Peyer's patch (tissue), 4 donors: ENCODE data around the gene AK4. TPM values are rescaled to one million over a fixed set of nuclear protein-coding genes. Genes with fewer than 3 reads are reported as not detected.

Source experiments
- DNase-seq, 3 donors: peaks; one replicate each; pipeline ENCODE4 v3.0.0-alpha.2; 2017 to 2019
- H3K27ac ChIP-seq, 4 donors: fragments of 200-600 bp; sonication (generic); one replicate each; pipeline ENCODE4 v1.5.1; 2016 to 2019
- H3K27me3 ChIP-seq, 2 donors: fragments of 200-600 bp; sonication (generic); one replicate each; pipeline ENCODE4 v1.5.1; 2019
- H3K36me3 ChIP-seq, 3 donors: fragments of 200-600 bp; sonication (generic); one replicate each; pipeline ENCODE4 v1.5.1; 2016 to 2019
- H3K4me1 ChIP-seq, 4 donors: fragments of 200-600 bp; sonication (generic); one replicate each; pipeline ENCODE4 v1.5.1; 2016 to 2019
- H3K4me3 ChIP-seq, 4 donors: fragments of 200-600 bp; sonication (generic); 1 replicate in 3 of 4; 2 replicates in 1 of 4; pipeline ENCODE4 v1.5.1; 2016 to 2019; ENCODE audit warnings: mild to moderate bottlenecking in 1 of 4
- H3K9me3 ChIP-seq, 4 donors: fragments of 200-600 bp; sonication (generic); one replicate each; pipeline ENCODE4 v1.5.1; 2016 to 2019; ENCODE audit warnings: mild to moderate bottlenecking in 1 of 4
- CTCF ChIP-seq, 6 experiments: fragments of 450-650 bp in 4 of 6; fragments of 200-600 bp in 2 of 6; sonication (generic) in 1 of 6; IDR thresholded peaks; one replicate each; pipeline ENCODE4 v1.5.1; 2017 to 2019; ENCODE audit warnings: antibody characterized with exemption in 6 of 6, mild to moderate bottlenecking in 3 of 6, moderate library complexity in 1 of 6
- POLR2A ChIP-seq, 2 donors: fragments of 450-650 bp; IDR thresholded peaks; one replicate each; pipeline ENCODE4 v1.5.1; 2017; ENCODE audit warnings: antibody characterized with exemption in 2 of 2, mild to moderate bottlenecking in 2 of 2, moderate library complexity in 2 of 2
- total RNA-seq, 4 donors: library from RNA; depleted of rRNA; stranded (reverse); fragments of >200 nt; gene quantifications; one replicate each; pipeline ENCODE4 v1.1.0, GENCODE V29; 2016

Gene AK4
- total RNA-seq, 4 donors from 2014 or later: 4.8 to 12.2 (median 6.8) TPM

GRCh38 chr1:65197636-65198035 is 49.6 kb downstream of the AK4 start:
- Histone ChIP-seq H3K27ac (no peak overlapping the region), H3K4me1 (no peaks in the 10 kb centered on the region), H3K27me3 (no peaks in the 10 kb centered on the region), H3K36me3 (no peaks in the 10 kb centered on the region), H3K9me3 (no peaks in the 10 kb centered on the region), H3K4me3 (no peak overlapping the region)
- TF ChIP-seq POLR2A (IDR thresholded peaks at IDR 0.05) (no peak), CTCF (IDR thresholded peaks at IDR 0.05) (no peak)
- no peak for DNase-seq

- Histone ChIP-seq H3K27me3 (no peaks in the 10 kb centered on the region), H3K36me3 (no peaks in the 10 kb centered on the region), H3K4me1 (no peaks in the 10 kb centered on the region), H3K27ac (no peak overlapping the region), H3K4me3 (no peak overlapping the region), H3K9me3 (no peaks in the 10 kb centered on the region)
- DNase-seq: no peak
- TF ChIP-seq POLR2A (IDR thresholded peaks at IDR 0.05) (no peak), CTCF (IDR thresholded peaks at IDR 0.05) (no peak)
These were observed 50.1 kb downstream of the AK4 start for GRCh38 chr1:65198096-65198495.

GRCh38 chr1:65200411-65200810 is 52.4 kb downstream of the AK4 start:
- Histone ChIP-seq H3K27me3 (no peaks in the 10 kb centered on the region), H3K4me1 (no peaks in the 10 kb centered on the region), H3K4me3 (no peak overlapping the region), H3K27ac (no peak overlapping the region), H3K9me3 (no peaks in the 10 kb centered on the region), H3K36me3 (no peaks in the 10 kb centered on the region)
- TF ChIP-seq CTCF (IDR thresholded peaks at IDR 0.05) (no peak), POLR2A (IDR thresholded peaks at IDR 0.05) (no peak)
- no peak for DNase-seq

GRCh38 chr1:65206836-65207235 is 58.8 kb downstream of the AK4 start:
- DNase-seq: no peak
- Histone ChIP-seq H3K9me3 (no peaks in the 10 kb centered on the region), H3K4me1 (no peaks in the 10 kb centered on the region), H3K36me3 (no peaks in the 10 kb centered on the region), H3K27ac (no peak overlapping the region), H3K4me3 (no peak overlapping the region), H3K27me3 (no peaks in the 10 kb centered on the region)
- TF ChIP-seq CTCF (IDR thresholded peaks at IDR 0.05): no peak
- TF ChIP-seq POLR2A (IDR thresholded peaks at IDR 0.05): no peak

GRCh38 chr1:65207317-65207716 is 59.3 kb downstream of the AK4 start:
- H3K9me3 ChIP-seq: no peaks in the 10 kb centered on the region
- no peaks in the 10 kb centered on the region for H3K36me3 ChIP-seq
- no peak for TF ChIP-seq CTCF (IDR thresholded peaks at IDR 0.05)
- TF ChIP-seq POLR2A (IDR thresholded peaks at IDR 0.05): no peak
- H3K27me3 ChIP-seq: no peaks in the 10 kb centered on the region
- no peaks in the 10 kb centered on the region for H3K4me1 ChIP-seq
- no peak for DNase-seq
- no peak overlapping the region for H3K4me3 ChIP-seq
- H3K27ac ChIP-seq: no peak overlapping the region

- DNase-seq: no peak
- Histone ChIP-seq H3K36me3 (no peaks in the 10 kb centered on the region), H3K9me3 (no peaks in the 10 kb centered on the region)
These were observed 60.6 kb downstream of the AK4 start for GRCh38 chr1:65208563-65208973.

More at GRCh38 chr1:65208563-65208973, 60.6 kb downstream of the AK4 start:
- H3K27me3 ChIP-seq: no peaks in the 10 kb centered on the region
- no peaks in the 10 kb centered on the region for H3K4me1 ChIP-seq
- H3K4me3 ChIP-seq: no peak overlapping the region
- TF ChIP-seq CTCF (IDR thresholded peaks at IDR 0.05) (no peak), POLR2A (IDR thresholded peaks at IDR 0.05) (no peak)
- no peak overlapping the region for H3K27ac ChIP-seq
